ENCODE measurements around the gene XRCC3.

The XRCC3 gene

DNA sequence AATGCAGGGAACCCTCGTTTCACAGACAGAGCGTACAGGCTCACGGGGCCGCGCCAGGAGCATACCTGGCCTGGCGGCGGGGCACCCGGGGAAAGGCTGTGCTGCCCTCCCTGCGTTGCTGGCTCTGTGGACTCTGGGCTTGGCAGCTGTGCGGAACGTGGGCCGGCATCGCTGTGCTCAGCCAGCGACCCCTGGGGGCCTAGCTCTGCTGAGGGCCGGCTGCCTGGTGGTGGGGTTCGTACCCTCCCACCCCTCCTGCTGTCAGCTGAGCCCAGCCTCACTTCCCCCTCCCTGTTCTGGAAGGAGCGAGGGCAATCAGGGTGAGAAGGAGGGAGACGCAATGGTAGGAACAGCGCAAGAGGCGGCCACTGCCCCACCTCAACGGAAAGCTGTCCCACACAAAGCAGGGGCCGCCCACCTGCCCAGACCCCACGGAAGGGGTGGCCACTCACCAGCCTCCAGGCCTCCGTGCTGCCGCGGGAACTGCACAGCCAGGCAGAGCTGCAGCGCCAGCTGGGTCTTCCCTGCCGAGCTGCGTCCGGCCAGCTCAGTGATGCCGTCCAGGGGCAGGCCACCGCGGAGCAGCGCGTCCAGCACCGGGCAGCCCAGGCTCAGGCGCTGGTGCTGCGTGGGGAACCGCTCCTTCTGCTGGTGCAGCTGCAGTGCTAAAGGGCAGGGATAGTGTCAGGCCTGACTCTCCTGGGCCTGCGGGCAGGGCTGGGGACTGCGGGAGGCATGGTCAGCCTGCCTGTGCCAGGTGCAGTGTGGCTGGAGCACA, 8.5 kb downstream of the XRCC3 start:
- DNase-seq (ENCODE audit: low read depth): no peak

- no peak for DNase-seq (ENCODE audit: low read depth)
Observed at GRCh38 chr14:103705504-103706284, 9.6 kb downstream of the XRCC3 start.

DNA sequence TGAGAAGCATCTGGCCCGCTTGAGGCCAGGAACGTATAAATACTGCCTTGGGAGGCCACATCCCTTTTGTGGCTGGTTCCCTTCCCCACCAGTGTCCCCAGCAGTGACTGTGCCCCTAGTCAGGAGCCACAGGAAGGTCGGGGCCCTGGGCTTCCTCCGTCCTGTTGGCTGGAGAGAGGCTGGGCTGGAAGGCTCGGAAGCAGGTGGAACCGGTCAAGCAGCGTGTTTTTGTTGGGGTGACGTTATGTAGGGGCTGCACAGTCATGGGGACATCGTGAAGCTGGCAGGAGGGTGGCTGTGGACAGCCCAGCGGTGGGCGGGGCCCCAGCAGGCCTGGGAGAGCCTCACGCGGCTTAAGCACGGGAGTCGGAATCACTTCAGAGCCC, 10.1 kb downstream of the XRCC3 start:
- DNase-seq (ENCODE audit: low read depth): no peak

DNA sequence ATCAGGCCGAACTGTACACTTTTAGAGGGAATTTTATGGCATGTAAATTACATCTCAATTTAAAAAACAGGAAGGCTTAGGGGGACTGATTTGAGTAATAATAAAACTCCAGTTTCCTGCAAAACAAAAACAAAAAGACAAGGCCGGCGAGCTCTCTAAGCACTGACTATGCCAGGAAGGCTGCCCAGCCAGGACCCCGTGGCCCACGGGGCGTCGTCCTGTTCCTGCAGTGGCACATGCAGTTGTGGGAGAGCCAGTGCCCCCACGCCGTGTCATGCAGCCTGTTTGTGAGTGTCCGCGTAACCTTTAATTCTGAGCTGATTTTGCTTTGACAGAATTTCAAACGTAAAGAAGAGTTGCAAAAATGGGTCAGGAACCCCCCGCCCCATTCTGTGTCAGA, 10.5 kb downstream of the XRCC3 start:
- DNase-seq (ENCODE audit: low read depth): no peak

- no peak for DNase-seq (ENCODE audit: low read depth)
Observed at GRCh38 chr14:103703433-103704385, 11.5 kb downstream of the XRCC3 start.

DNA sequence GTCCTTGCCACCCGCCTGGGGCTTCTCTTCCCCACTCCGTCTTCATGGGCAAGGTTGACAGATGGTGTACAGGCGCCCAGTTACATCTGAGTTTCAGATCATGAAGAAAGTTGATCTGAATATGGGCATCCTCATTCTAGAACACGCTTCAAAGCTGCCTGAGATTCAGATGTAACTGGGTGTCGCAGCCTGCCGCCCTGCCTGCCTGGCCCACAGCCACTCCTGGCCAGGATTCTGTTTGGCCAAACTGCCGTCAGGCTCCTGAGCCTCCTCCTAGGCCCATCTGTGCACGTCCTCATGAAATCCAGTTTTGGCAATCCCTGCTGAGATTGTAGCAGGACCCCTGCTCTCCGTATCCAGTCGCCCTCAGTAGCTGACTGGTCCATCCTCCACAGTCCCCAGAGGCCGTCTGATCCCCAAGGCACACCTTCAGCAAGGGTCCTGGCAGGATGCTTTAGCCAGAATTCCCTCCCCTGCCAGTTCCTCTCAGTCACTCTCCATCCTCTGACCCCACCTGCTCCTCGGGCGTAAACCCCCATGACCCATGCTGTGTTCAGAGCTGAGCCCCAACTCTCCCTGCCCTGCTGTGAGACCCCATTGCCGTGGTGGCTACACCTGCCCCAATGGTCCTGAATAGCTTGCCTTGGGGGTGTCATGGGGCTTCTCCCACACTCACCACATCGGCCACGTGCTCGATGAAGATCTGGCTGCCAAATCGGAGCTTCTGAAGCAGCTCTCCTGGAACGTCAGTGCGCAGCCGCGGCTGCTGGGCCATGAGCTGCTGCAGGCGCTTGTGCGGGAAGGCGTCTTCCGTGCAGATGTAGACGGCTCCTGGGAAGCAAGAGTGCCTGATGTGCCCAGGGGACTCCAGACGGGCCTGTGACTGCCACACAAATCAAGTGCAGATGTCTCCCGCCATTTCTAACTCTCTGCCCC, 12.5 kb downstream of the XRCC3 start:
- no peak for DNase-seq (ENCODE audit: low read depth)

DNA sequence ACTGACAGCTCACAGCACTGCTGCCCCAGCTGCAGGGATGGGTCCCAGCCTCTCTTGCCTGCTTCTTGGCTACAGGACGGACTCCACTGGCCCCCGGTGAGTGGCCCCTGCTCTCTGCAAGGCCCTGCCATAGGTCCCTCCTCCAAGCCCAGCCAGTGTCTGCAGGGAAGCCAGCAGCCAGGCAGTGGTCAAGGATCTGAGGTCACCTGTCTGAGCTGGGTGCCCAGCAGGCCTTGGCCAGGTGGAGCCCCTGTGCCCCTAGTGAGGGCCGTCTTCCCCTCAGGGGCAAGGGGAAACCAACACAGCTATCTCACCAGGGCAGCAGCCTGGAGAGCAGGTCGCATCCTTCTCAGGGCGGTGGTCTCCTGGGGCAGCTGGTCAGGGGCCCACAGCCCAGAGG, 13.2 kb downstream of the XRCC3 start:
- no peak for DNase-seq (ENCODE audit: low read depth)

- DNase-seq (ENCODE audit: low read depth): no peak
Observed at GRCh38 chr14:103700753-103701490, 14.3 kb downstream of the XRCC3 start.

GRCh38 chr14:103699901-103700752, 15.1 kb downstream of the XRCC3 start:
- DNase-seq (ENCODE audit: low read depth): no peak

- no peak for DNase-seq (ENCODE audit: low read depth)
Observed at GRCh38 chr14:103699261-103699661, 16.0 kb downstream of the XRCC3 start.

DNA sequence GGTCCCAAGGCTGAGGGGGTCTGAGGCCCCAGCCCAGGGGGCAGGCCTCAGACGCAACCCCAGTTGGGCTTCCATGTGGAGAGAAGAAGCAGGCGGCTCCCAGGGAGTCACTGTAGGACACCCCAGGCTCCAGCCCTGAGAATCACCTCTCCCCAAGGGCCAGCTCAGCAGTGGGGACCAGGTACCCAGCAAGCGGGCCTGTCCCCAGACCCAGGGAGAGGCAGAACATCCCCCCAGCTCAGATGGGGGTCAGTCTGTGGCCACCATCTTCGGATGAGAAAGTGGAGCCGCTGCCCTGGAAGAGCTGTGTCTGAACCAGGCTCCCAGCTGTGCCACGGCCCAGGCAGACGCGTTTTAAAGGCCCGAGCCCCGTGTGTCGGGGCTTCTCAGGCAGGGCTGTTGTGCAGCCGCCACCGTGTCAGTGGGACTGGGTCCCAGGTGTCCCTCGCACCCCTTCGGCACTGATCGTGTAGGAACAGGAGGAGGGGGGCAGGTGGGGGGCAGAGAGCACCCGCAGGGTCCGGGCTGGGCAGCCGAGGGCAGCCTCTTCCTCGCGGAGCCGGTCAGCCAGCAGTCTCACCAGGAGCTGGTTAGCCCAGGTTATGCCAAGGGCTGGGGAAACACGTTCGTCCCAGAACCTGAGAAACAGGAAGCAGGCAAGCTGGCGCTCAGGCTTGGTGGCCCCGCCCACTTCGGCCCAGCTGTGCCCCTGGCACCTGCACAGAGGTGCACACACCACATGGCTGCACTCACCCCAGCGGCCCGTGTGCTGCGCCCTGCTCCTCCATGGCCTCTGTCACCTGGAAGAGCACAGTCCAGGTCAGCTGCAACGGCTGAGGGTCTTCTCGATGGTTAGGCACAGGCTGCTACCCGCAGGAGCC, 16.6 kb downstream of the XRCC3 start:
- no peak for DNase-seq (ENCODE audit: low read depth)

DNA sequence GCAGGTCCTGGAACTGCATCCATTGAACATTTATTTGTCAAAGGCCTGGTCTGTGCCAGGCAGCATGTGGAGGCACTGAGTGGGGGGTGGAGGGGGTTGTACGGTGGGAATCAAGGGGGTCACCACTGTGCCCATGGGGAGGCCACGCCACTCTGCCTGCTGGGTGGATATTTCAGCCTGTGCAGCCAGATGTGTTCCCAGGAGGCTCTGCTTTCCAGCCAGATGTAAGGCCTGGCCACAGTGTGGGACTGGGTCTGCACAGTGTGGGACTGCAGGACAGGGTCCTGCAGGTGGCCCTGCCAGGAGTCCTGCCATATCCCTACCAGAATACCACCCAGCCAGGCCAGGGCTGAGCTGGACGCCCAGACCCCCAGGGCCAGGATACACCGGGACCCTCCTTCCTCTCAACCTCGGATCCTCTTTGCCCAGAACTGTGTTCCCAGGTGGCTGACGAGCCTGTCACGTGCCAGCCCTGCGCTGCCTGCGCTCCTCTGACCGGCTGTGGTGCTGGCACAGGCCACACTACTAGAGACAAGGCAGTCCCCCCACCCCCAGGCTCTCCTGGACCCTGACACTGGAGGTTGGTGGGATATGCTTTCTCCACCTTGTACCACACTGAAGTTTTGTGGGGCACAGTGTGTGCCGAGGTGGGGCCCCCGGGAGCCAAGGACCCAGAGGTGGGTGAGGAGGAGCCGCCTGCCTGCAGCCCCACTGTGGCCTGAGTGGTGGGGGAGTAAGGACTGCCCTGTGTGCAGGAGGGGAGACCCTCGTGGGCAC, 17.5 kb downstream of the XRCC3 start:
- no peak for DNase-seq (ENCODE audit: low read depth)

DNA sequence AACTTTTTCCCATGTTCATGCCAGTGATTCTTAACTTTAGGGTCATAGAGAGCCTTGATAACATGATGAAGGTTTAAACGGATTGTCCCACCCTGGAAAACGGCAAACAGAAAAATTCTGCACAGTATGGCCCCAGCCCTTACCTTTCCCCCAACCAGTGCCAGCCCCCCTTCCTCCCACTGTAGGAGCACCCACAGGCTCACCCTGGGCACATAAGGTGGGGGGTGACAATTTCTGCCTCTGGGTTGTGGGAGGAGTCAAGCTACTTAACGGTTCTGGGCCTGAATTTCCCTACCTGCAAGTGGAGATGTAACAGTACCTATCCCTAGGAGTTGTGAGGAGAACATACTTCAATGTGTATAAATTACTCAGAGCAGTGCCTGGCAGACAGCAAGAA, 18.0 kb downstream of the XRCC3 start:
- DNase-seq (ENCODE audit: low read depth): no peak

DNA sequence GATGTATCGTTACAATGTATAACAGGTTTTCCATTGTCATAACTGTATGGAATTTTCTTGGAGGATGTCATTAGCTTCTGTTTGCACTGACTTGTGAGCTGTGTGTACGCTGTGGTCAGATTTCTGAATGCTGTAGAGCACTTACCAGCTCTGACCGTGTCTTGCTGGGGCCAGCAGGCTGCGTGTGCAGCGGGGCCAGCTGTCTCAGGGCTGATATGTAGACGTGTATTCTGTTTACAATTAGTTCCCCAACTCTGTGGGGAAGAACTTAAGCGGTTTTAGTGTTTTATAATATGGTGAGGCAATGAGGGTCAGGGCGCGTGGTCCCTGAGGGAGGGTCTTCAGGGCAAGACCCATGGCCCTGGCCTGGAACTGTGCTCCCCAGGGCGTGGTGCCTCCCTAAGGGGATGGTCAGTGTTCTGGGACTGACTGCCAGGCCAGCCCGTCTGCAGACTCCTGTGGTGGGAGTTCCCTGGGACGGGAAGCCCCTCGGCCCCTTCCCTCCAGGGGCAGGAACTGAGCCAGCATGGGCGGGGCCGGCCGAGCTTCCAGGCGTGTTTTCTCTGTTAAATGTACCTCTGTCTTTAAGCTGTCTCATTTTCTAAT, 18.7 kb downstream of the XRCC3 start:
- no peak for DNase-seq (ENCODE audit: low read depth)

GRCh38 chr14:103696070-103696402, 19.2 kb downstream of the XRCC3 start:
- no peak for DNase-seq (ENCODE audit: low read depth)

DNA sequence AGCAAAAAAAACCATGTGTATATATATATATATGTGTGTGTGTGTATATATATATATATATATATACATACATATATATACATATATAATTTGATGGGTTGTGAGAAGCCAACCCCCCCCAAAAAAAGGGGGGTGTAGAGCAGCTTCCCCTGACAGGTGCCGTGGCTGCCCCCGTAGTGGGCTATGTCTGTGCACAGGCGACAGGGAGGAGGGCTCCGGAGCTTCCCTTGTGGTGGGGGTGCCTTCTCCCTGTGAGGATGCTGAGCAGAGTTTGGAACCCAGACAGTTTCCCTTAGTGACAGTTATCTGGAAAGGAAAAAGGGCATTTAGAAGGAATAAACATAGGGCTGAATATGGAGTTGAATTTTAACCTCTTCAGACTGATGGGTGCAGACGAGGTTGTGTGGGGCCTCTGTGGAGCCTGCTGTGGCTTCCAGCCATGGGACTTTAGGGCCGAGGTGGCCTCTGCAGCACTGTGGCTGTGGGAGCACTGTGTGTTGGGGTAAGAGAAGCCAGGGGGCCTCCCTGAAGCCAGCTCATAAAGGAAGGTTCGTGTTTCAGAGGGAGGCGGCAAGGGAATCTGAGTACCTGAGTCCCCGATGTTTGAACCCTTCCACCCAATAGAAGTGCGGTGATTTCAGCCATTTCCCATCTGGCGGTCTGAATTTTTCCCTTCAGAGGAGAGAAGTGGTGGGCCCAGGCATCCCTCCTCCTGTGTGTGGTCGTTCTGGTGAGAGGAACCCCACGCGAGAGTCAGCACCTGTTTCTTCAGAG, 19.8 kb downstream of the XRCC3 start:
- no peak for DNase-seq (ENCODE audit: low read depth)

DNA sequence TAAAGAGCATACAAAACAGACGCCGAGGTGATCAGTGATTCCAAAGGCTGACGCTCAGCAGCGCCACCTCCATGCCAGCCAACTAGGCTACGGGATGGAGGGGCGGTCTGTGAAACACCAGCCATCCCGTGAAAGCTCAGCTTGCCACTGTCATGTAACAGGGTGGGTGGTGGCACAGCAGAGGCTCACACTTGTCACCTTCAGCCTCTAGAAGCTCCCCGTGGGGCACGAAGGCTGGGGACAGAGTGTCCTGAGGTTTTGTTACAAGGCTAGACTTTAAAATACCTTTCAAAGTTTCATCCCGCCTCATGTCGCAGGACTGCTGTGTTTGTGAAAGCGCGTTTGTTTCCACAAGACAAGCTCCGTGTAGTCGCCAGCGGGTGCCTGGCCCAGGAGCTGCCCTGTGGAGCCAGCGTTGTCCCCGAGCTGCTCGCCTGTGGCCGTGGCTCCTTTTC, 20.7 kb downstream of the XRCC3 start:
- no peak for DNase-seq (ENCODE audit: low read depth)
